ENCODE results near the gene UGT1A10.

DNA sequence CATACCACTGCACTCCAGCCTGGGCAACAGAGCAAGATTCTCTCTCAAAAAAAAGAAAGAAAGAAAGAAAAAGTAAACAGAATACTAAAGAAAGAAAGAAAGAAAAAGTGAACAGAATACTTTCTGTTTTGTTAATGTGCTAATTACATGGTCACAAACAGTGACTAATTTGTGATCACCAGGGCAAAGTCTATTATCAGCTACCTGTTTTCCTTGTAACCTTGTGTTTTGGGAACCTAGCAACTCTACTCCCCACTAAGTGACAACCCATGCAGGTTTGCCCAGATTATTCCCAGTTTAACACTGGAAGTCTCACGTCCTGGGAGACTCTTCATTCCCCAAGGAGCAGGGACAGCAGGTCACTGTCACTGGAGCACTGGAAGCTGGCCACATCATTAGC, 18.8 kb downstream of the UGT1A10 start:
- TF ChIP-seq, protein P1, sequence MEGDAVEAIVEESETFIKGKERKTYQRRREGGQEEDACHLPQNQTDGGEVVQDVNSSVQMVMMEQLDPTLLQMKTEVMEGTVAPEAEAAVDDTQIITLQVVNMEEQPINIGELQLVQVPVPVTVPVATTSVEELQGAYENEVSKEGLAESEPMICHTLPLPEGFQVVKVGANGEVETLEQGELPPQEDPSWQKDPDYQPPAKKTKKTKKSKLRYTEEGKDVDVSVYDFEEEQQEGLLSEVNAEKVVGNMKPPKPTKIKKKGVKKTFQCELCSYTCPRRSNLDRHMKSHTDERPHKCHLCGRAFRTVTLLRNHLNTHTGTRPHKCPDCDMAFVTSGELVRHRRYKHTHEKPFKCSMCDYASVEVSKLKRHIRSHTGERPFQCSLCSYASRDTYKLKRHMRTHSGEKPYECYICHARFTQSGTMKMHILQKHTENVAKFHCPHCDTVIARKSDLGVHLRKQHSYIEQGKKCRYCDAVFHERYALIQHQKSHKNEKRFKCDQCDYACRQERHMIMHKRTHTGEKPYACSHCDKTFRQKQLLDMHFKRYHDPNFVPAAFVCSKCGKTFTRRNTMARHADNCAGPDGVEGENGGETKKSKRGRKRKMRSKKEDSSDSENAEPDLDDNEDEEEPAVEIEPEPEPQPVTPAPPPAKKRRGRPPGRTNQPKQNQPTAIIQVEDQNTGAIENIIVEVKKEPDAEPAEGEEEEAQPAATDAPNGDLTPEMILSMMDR (IDR thresholded peaks at IDR 0.05; ENCODE audit: insufficient read depth, low read length), result no peak
- TF ChIP-seq POLR2AphosphoS5 (IDR thresholded peaks at IDR 0.05; ENCODE audit: low read depth), result no peak
- TF ChIP-seq, protein P2, sequence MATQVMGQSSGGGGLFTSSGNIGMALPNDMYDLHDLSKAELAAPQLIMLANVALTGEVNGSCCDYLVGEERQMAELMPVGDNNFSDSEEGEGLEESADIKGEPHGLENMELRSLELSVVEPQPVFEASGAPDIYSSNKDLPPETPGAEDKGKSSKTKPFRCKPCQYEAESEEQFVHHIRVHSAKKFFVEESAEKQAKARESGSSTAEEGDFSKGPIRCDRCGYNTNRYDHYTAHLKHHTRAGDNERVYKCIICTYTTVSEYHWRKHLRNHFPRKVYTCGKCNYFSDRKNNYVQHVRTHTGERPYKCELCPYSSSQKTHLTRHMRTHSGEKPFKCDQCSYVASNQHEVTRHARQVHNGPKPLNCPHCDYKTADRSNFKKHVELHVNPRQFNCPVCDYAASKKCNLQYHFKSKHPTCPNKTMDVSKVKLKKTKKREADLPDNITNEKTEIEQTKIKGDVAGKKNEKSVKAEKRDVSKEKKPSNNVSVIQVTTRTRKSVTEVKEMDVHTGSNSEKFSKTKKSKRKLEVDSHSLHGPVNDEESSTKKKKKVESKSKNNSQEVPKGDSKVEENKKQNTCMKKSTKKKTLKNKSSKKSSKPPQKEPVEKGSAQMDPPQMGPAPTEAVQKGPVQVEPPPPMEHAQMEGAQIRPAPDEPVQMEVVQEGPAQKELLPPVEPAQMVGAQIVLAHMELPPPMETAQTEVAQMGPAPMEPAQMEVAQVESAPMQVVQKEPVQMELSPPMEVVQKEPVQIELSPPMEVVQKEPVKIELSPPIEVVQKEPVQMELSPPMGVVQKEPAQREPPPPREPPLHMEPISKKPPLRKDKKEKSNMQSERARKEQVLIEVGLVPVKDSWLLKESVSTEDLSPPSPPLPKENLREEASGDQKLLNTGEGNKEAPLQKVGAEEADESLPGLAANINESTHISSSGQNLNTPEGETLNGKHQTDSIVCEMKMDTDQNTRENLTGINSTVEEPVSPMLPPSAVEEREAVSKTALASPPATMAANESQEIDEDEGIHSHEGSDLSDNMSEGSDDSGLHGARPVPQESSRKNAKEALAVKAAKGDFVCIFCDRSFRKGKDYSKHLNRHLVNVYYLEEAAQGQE (IDR thresholded peaks at IDR 0.05; ENCODE audit: insufficient replicate concordance, low read depth), result no peak
- no peak for TF ChIP-seq GABPA (IDR thresholded peaks at IDR 0.05; ENCODE audit: low read depth)

Data from HL-60 (cell line).